ENCODE data around the gene ATP6V0B. TPM values are rescaled to one million over a fixed set of nuclear protein-coding genes. Genes with fewer than 3 reads are reported as not detected.

Gene ATP6V0B
- total RNA-seq, 1 experiment from 2014 or later: 181 TPM

GRCh38 chr1:43951021-43951985 is 23.5 kb upstream of the ATP6V0B start:
- no peak for DNase-seq (ENCODE audit: low spot score)
- Histone ChIP-seq H3K27me3 (replicated peaks; ENCODE audit: insufficient read depth, low read depth, low read length, poor library complexity) (no peaks in the 10 kb centered on the region), H3K4me1 (ENCODE audit: insufficient read depth, low read length, poor library complexity, severe bottlenecking) (peaks cover 12% of the 10 kb centered on the region), H3K27ac (ENCODE audit: low read depth, low read length, poor library complexity, severe bottlenecking) (no peak overlapping the region), H3K4me3 (ENCODE audit: low read depth, low read length, poor library complexity, severe bottlenecking) (no peak overlapping the region), H3K36me3 (ENCODE audit: insufficient read depth, low read length, poor library complexity, severe bottlenecking) (no peaks in the 10 kb centered on the region), H3K9me3 (ENCODE audit: low read depth, low read length, poor library complexity, severe bottlenecking) (no peaks in the 10 kb centered on the region)
- TF ChIP-seq CTCF (conservative IDR thresholded peaks at IDR 0.05; ENCODE audit: low read depth, low read length) (no peak), EZH2 (IDR thresholded peaks at IDR 0.05; ENCODE audit: borderline replicate concordance, low read depth, low read length, poor library complexity, severe bottlenecking) (no peak)
- POLR2A ChIA-PET (ENCODE audit: low non-redundant PET): no interaction called here
- CTCF ChIA-PET: no interaction called here
- intact Hi-C loops (cut with micrococcal nuclease; ENCODE audit: unreplicated experiment): no loop called here
- BruUV-seq (replicated peaks): no TSS peak

GRCh38 chr1:43952731-43953346 is 21.9 kb upstream of the ATP6V0B start:
- CTCF ChIA-PET: interaction anchor here (1.1 kb wide), 1 partner anchor 24 kb away, joined by 7 read pairs; no protein-coding TSS in a partner anchor
- POLR2A ChIA-PET (ENCODE audit: low non-redundant PET): no interaction called here
- H3K4me1 ChIP-seq (ENCODE audit: insufficient read depth, low read length, poor library complexity, severe bottlenecking): peaks cover 6% of the 10 kb centered on the region
- DNase-seq (ENCODE audit: low spot score): no peak
- H3K27ac ChIP-seq (ENCODE audit: low read depth, low read length, poor library complexity, severe bottlenecking): no peak overlapping the region
- H3K36me3 ChIP-seq (ENCODE audit: insufficient read depth, low read length, poor library complexity, severe bottlenecking): peaks cover 2% of the 10 kb centered on the region
- H3K27me3 ChIP-seq (replicated peaks; ENCODE audit: insufficient read depth, low read depth, low read length, poor library complexity): no peaks in the 10 kb centered on the region
- no peaks in the 10 kb centered on the region for H3K9me3 ChIP-seq (ENCODE audit: low read depth, low read length, poor library complexity, severe bottlenecking)
- intact Hi-C loops (cut with micrococcal nuclease; ENCODE audit: unreplicated experiment): no loop called here
- BruUV-seq (replicated peaks): no TSS peak
- TF ChIP-seq EZH2 (IDR thresholded peaks at IDR 0.05; ENCODE audit: borderline replicate concordance, low read depth, low read length, poor library complexity, severe bottlenecking) (no peak), CTCF (conservative IDR thresholded peaks at IDR 0.05; ENCODE audit: low read depth, low read length) (no peak)
- no peak overlapping the region for H3K4me3 ChIP-seq (ENCODE audit: low read depth, low read length, poor library complexity, severe bottlenecking)

- ChIA-PET POLR2A (ENCODE audit: low non-redundant PET) (no interaction called here), CTCF (interaction anchor here (1.1 kb wide), 1 partner anchor 24 kb away, joined by 7 read pairs; no protein-coding TSS in a partner anchor)
- no TSS peak for BruUV-seq (replicated peaks)
- H3K4me1 ChIP-seq (ENCODE audit: insufficient read depth, low read length, poor library complexity, severe bottlenecking): peaks cover 1% of the 10 kb centered on the region
- peaks cover 6% of the 10 kb centered on the region for H3K36me3 ChIP-seq (ENCODE audit: insufficient read depth, low read length, poor library complexity, severe bottlenecking)
- no peak overlapping the region for H3K4me3 ChIP-seq (ENCODE audit: low read depth, low read length, poor library complexity, severe bottlenecking)
- H3K27ac ChIP-seq (ENCODE audit: low read depth, low read length, poor library complexity, severe bottlenecking): no peak overlapping the region
- no peak for DNase-seq (ENCODE audit: low spot score)
- H3K9me3 ChIP-seq (ENCODE audit: low read depth, low read length, poor library complexity, severe bottlenecking): no peaks in the 10 kb centered on the region
- intact Hi-C loops (cut with micrococcal nuclease; ENCODE audit: unreplicated experiment): no loop called here
- H3K27me3 ChIP-seq (replicated peaks; ENCODE audit: insufficient read depth, low read depth, low read length, poor library complexity): no peaks in the 10 kb centered on the region
- TF ChIP-seq CTCF (conservative IDR thresholded peaks at IDR 0.05; ENCODE audit: low read depth, low read length): no peak
- no peak for TF ChIP-seq EZH2 (IDR thresholded peaks at IDR 0.05; ENCODE audit: borderline replicate concordance, low read depth, low read length, poor library complexity, severe bottlenecking)
Observed at GRCh38 chr1:43953361-43953760, 21.4 kb upstream of the ATP6V0B start.

All from A673 (cell line).